ENCODE measurements around the gene UBE2H.

DNA sequence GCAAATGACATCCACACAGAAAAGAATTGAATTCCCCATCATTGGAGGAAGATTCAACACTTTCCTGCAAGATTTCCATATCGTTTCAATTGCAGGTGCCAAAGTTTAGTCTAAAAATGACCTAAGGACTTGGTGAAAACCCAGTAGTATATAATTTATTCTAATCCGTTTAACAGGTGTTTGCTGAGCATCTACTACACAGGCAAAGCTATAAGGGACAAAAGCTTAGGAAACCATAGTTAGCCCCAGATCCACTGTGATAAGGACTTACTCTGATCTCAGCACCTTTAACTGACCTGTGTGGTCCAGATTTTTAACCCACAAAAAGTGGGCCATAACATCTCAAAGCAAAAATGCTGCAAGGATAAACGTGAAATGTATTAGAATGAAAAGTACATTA, 19.1 kb downstream of the UBE2H start:
- TF ChIP-seq POLR2AphosphoS5 (IDR thresholded peaks at IDR 0.05), result no peak
- no peak for TF ChIP-seq POLR2A (IDR thresholded peaks at IDR 0.05)
- TF ChIP-seq, protein P1, sequence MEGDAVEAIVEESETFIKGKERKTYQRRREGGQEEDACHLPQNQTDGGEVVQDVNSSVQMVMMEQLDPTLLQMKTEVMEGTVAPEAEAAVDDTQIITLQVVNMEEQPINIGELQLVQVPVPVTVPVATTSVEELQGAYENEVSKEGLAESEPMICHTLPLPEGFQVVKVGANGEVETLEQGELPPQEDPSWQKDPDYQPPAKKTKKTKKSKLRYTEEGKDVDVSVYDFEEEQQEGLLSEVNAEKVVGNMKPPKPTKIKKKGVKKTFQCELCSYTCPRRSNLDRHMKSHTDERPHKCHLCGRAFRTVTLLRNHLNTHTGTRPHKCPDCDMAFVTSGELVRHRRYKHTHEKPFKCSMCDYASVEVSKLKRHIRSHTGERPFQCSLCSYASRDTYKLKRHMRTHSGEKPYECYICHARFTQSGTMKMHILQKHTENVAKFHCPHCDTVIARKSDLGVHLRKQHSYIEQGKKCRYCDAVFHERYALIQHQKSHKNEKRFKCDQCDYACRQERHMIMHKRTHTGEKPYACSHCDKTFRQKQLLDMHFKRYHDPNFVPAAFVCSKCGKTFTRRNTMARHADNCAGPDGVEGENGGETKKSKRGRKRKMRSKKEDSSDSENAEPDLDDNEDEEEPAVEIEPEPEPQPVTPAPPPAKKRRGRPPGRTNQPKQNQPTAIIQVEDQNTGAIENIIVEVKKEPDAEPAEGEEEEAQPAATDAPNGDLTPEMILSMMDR (IDR thresholded peaks at IDR 0.05 in 8 of 11, conservative IDR thresholded peaks at IDR 0.05 in 3 of 11), result no peak

All from spleen (tissue), 7 donors.